Testis (tissue), 3 donors: ENCODE data around the gene ATRNL1. TPM values are rescaled to one million over a fixed set of nuclear protein-coding genes. Genes with fewer than 3 reads are reported as not detected.
"Not testable (repeated sequence)": the region's sequence is repeated elsewhere in the genome, so short reads cannot be mapped to it uniquely, and the experiment has no call there.

ENCODE experiments used
- DNase-seq: peaks from one replicate; pipeline ENCODE4 v3.0.0-alpha.2; 2019
- H3K27ac ChIP-seq, 2 donors: fragments of 200-600 bp; sonication (generic); one replicate each; pipeline ENCODE4 v1.5.1; 2019
- H3K27me3 ChIP-seq: fragments of 200-600 bp; sonication (generic); one replicate; pipeline ENCODE4 v1.5.1; 2019
- H3K36me3 ChIP-seq: fragments of 200-600 bp; sonication (generic); one replicate; pipeline ENCODE4 v1.5.1; 2017; ENCODE audit warnings: low read depth; ENCODE audit errors: missing control alignments
- H3K4me1 ChIP-seq: fragments of 200-600 bp; sonication (generic); one replicate; pipeline ENCODE4 v1.5.1; 2019
- H3K4me3 ChIP-seq, 2 donors: fragments of 200-600 bp; sonication (generic); one replicate each; pipeline ENCODE4 v1.5.1; 2017 to 2019
- H3K9me3 ChIP-seq: fragments of 200-600 bp; sonication (generic); one replicate; pipeline ENCODE4 v1.5.1; 2017
- CTCF ChIP-seq, 3 experiments: fragments of 450-650 bp in 2 of 3; fragments of 200-600 bp in 1 of 3; sonication (generic) in 1 of 3; IDR thresholded peaks; one replicate each; pipeline ENCODE4 v1.5.1; 2016 to 2019; ENCODE audit warnings: antibody characterized with exemption in 3 of 3, mild to moderate bottlenecking in 2 of 3, moderate library complexity in 1 of 3
- POLR2A ChIP-seq: fragments of 450-650 bp; IDR thresholded peaks from one replicate; pipeline ENCODE4 v1.6.1; 2017; ENCODE audit warnings: antibody characterized with exemption, mild to moderate bottlenecking, moderate library complexity
- WGBS, 2 donors: methylation state at CpG; one replicate each; pipeline ENCODE4 v1.1.5; 2018; 5-methylcytosine and 5-hydroxymethylcytosine counted together
- intact Hi-C: fragments of 100-400 bp; cut with DNase I; formaldehyde crosslinking; loops from one replicate; pipeline ENCODE4 v1.15.1; 2023; ENCODE audit warnings: low total_unique reads
- polyA plus RNA-seq: library from polyadenylated mRNA; stranded (reverse); fragments of 350-450 nt; fragmentation: Illumina TruSeq; extraction: RNeasy Lipid Tissue Mini Kit (QIAGEN cat#74804); gene quantifications from one replicate; pipeline ENCODE4 v1.2.3, GENCODE V29; 2014; ENCODE audit warnings: low read depth, low replicate concordance; ENCODE audit not compliant: insufficient read depth
- total RNA-seq, 2 donors: library from RNA; depleted of rRNA; stranded (reverse); fragments of >200 nt; gene quantifications; one replicate each; pipeline ENCODE4 v1.2.3, GENCODE V29; 2016

ATRNL1 gene
- total and polyA plus RNA-seq, 3 donors from 2014 or later = 32.4 to 61.3 (median 45.7) TPM

- TF ChIP-seq POLR2A (no peak), CTCF (IDR thresholded peaks at IDR 0.05) (no peak)
- 81 to 99% methylated on average over 3 of the region's 3 CpGs for WGBS, 2 donors
- DNase-seq = no peak
- Histone ChIP-seq H3K4me1 (no peaks in the 10 kb centered on the region), H3K27me3 (no peaks in the 10 kb centered on the region), H3K36me3 (no peaks in the 10 kb centered on the region), H3K4me3 (no peak overlapping the region), H3K9me3 (no peaks in the 10 kb centered on the region), H3K27ac (no peak overlapping the region)
- intact Hi-C loops = no loop called here
Measured at GRCh38 chr10:115272482-115272881, 179.3 kb downstream of the ATRNL1 start.

GRCh38 chr10:115278294-115278693 lies 185.1 kb downstream of the ATRNL1 start:
- DNase-seq = no peak
- intact Hi-C loops = no loop called here
- Histone ChIP-seq H3K4me3 (no peak overlapping the region), H3K36me3 (no peaks in the 10 kb centered on the region), H3K9me3 (no peaks in the 10 kb centered on the region), H3K27ac (no peak overlapping the region), H3K4me1 (no peaks in the 10 kb centered on the region), H3K27me3 (no peaks in the 10 kb centered on the region)
- no peak for TF ChIP-seq POLR2A
- TF ChIP-seq CTCF (IDR thresholded peaks at IDR 0.05) = no peak
- WGBS, 2 donors = 71 to 77% methylated on average over 2 of the region's 2 CpGs

- 90% methylated on average over 5 of the region's 5 CpGs; no CpG with 5 or more reads in 1 of the 2 donors for WGBS, 2 donors
Measured at GRCh38 chr10:115295213-115295805, 202.1 kb downstream of the ATRNL1 start.

GRCh38 chr10:115300080-115300479 lies 206.9 kb downstream of the ATRNL1 start:
- Histone ChIP-seq H3K9me3 (no peaks in the 10 kb centered on the region), H3K4me3 (no peak overlapping the region), H3K4me1 (no peaks in the 10 kb centered on the region), H3K36me3 (no peaks in the 10 kb centered on the region), H3K27me3 (no peaks in the 10 kb centered on the region), H3K27ac (no peak overlapping the region)
- intact Hi-C loops = no loop called here
- TF ChIP-seq CTCF (IDR thresholded peaks at IDR 0.05) = no peak
- TF ChIP-seq POLR2A = no peak
- no peak for DNase-seq
- 89 to 97% methylated on average over 1 of the region's 1 CpG for WGBS, 2 donors

More at GRCh38 chr10:115295213-115295805, 202.1 kb downstream of the ATRNL1 start:
- intact Hi-C loops = no loop called here
- no peaks in the 10 kb centered on the region for H3K36me3 ChIP-seq
- no peaks in the 10 kb centered on the region for H3K9me3 ChIP-seq
- H3K27ac ChIP-seq = no peak overlapping the region
- no peak overlapping the region for H3K4me3 ChIP-seq
- no peaks in the 10 kb centered on the region for H3K27me3 ChIP-seq
- TF ChIP-seq POLR2A (no peak), CTCF (IDR thresholded peaks at IDR 0.05) (no peak)
- no peaks in the 10 kb centered on the region for H3K4me1 ChIP-seq
- DNase-seq = no peak

- 95 to 100% methylated on average over 1 of the region's 1 CpG for WGBS, 2 donors
- H3K4me1 ChIP-seq, H3K4me3 ChIP-seq, DNase-seq, H3K9me3 ChIP-seq, H3K27ac ChIP-seq, H3K36me3 ChIP-seq, intact Hi-C loops, H3K27me3 ChIP-seq: not testable (repeated sequence)
Measured at GRCh38 chr10:115319669-115320068, 226.5 kb downstream of the ATRNL1 start.
